Measurements from ENCODE around the gene RAB33A. TPM values are rescaled to one million over a fixed set of nuclear protein-coding genes. Genes with fewer than 3 reads are reported as not detected.

RAB33A gene
- polyA plus RNA-seq, 3 donors = 0.13 to 2.1 (median 1.6) TPM

DNA sequence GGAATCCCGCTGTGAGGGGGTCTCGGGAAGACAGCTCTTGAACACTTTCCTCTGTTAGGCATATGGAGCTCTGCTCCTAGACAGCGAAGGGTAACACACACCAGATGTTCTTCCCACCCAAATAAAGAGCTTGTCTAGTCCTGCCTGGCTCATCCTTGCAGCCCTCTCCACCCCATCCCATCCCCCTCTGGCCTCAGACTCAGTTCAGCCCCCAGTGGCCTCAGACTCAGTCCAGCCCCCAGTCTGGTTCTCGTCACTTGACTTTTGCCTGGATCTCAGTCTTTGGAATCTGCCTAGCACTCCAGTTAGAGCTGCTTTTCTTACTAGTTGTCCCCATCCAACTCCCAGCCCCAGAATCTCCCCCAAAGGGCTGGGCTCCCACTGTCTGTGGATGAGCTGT is 14.9 kb downstream of the RAB33A start:
- H2AFZ ChIP-seq (ENCODE audit: insufficient read depth, low read depth, low read length, poor library complexity, severe bottlenecking) = no peak overlapping the region
- no peak overlapping the region for H3K4me3 Mint-ChIP-seq
- H3K4me2 ChIP-seq (replicated peaks; ENCODE audit: extremely low read depth, low read length, poor library complexity, severe bottlenecking) = no peak overlapping the region
- H3K36me3 ChIP-seq (replicated peaks in 1 of 2; ENCODE audit: control insufficient read depth in 1 of 2, insufficient read depth in 2 of 2, low read length in 2 of 2) = no peaks in the 10 kb centered on the region
- no peaks in the 10 kb centered on the region for H4K20me1 ChIP-seq (ENCODE audit: insufficient read depth, low read length)
- H3K27ac Mint-ChIP-seq = no peak overlapping the region
- no peaks in the 10 kb centered on the region for H3K4me1 ChIP-seq (ENCODE audit: control insufficient read depth in 1 of 2, insufficient read depth in 2 of 2, low read length in 2 of 2)
- H3K9me3 Mint-ChIP-seq = peaks cover 0 to 2% (median 0%) of the 10 kb centered on the region in 7 donors
- H3K27ac ChIP-seq (ENCODE audit: low read depth in 1 of 2, low read length in 2 of 2) = no peak overlapping the region
- no peak overlapping the region for H3K9ac ChIP-seq (ENCODE audit: insufficient read depth, low read length, poor library complexity, severe bottlenecking)
- no peak for DNase-seq
- H3K9me3 ChIP-seq (replicated peaks in 1 of 2; ENCODE audit: control insufficient read depth in 1 of 2, insufficient read depth in 1 of 2, low read length in 2 of 2) = no peaks in the 10 kb centered on the region
- intact Hi-C loops (cut with micrococcal nuclease) = no loop called here
- no peaks in the 10 kb centered on the region for H3K36me3 Mint-ChIP-seq
- H3K79me2 ChIP-seq (ENCODE audit: insufficient read depth, low read length) = no peaks in the 10 kb centered on the region
- peaks cover 10% of the 10 kb centered on the region for H3K4me1 Mint-ChIP-seq
- H3K4me3 ChIP-seq (replicated peaks in 1 of 3; ENCODE audit: low read depth in 2 of 3, low read length in 3 of 3) = no peak overlapping the region
- H3K27me3 Mint-ChIP-seq (ENCODE audit: low read depth in 3 of 3) = peaks cover 0 to 9% (median 2%) of the 10 kb centered on the region in 3 donors
- no CpG with 5 or more reads among the region's 4 CpGs for WGBS (ENCODE audit: insufficient coverage)
- no peak for TF ChIP-seq CTCF (IDR thresholded peaks at IDR 0.05)
- H3K27me3 ChIP-seq (ENCODE audit: control insufficient read depth in 2 of 2, insufficient read depth in 2 of 2, low read length in 2 of 2) = no peaks in the 10 kb centered on the region

- Histone ChIP-seq H3K9ac (ENCODE audit: insufficient read depth, low read length, poor library complexity, severe bottlenecking) (no peak overlapping the region), H4K20me1 (ENCODE audit: insufficient read depth, low read length) (no peaks in the 10 kb centered on the region), H3K4me2 (replicated peaks; ENCODE audit: extremely low read depth, low read length, poor library complexity, severe bottlenecking) (no peak overlapping the region), H3K36me3 (replicated peaks in 1 of 2; ENCODE audit: control insufficient read depth in 1 of 2, insufficient read depth in 2 of 2, low read length in 2 of 2) (no peaks in the 10 kb centered on the region), H3K27ac (ENCODE audit: low read depth in 1 of 2, low read length in 2 of 2) (no peak overlapping the region), H3K9me3 (replicated peaks in 1 of 2; ENCODE audit: control insufficient read depth in 1 of 2, insufficient read depth in 1 of 2, low read length in 2 of 2) (no peaks in the 10 kb centered on the region), H2AFZ (ENCODE audit: insufficient read depth, low read depth, low read length, poor library complexity, severe bottlenecking) (no peak overlapping the region), H3K4me3 (replicated peaks in 1 of 3; ENCODE audit: low read depth in 2 of 3, low read length in 3 of 3) (no peak overlapping the region), H3K27me3 (ENCODE audit: control insufficient read depth in 2 of 2, insufficient read depth in 2 of 2, low read length in 2 of 2) (no peaks in the 10 kb centered on the region), H3K79me2 (ENCODE audit: insufficient read depth, low read length) (no peaks in the 10 kb centered on the region), H3K4me1 (ENCODE audit: control insufficient read depth in 1 of 2, insufficient read depth in 2 of 2, low read length in 2 of 2) (peaks cover 4 to 5% of the 10 kb centered on the region in 2 donors)
- Mint-ChIP-seq H3K27ac (no peak overlapping the region), H3K9me3 (no peaks in the 10 kb centered on the region), H3K36me3 (no peaks in the 10 kb centered on the region), H3K27me3 (ENCODE audit: low read depth in 3 of 3) (peaks cover 0 to 4% (median 2%) of the 10 kb centered on the region in 3 donors), H3K4me3 (no peak overlapping the region), H3K4me1 (peaks cover 3% of the 10 kb centered on the region)
- 93% methylated on average over 3 of the region's 4 CpGs for whole genome bisulfite sequencing (ENCODE audit: insufficient coverage)
- no peak for DNase-seq
- TF ChIP-seq CTCF (IDR thresholded peaks at IDR 0.05) = no peak
- intact Hi-C loops (cut with micrococcal nuclease) = loop anchor here (5.0 to 10.0 kb wide), 2 partner anchors 56 to 108 kb away; no protein-coding TSS in a partner anchor
Observed at GRCh38 chrX:130190801-130191200, 19.0 kb downstream of the RAB33A start.
